Suprapubic skin (tissue), 4 donors: ENCODE results near the gene MALL. TPM values are rescaled to one million over a fixed set of nuclear protein-coding genes. Genes with fewer than 3 reads are reported as not detected.

Experiments used
- DNase-seq, 2 donors: peaks; one replicate each; pipeline ENCODE4 v3.0.0-alpha.2; 2019; ENCODE audit warnings: low spot score in 2 of 2
- H3K27ac ChIP-seq: fragments of 200-600 bp; sonication (generic); one replicate; pipeline ENCODE4 v1.5.1; 2019
- H3K27me3 ChIP-seq: fragments of 200-600 bp; sonication (generic); one replicate; pipeline ENCODE4 v1.5.1; 2019
- H3K36me3 ChIP-seq: fragments of 200-600 bp; sonication (generic); one replicate; pipeline ENCODE4 v1.5.1; 2019
- H3K4me1 ChIP-seq: fragments of 200-600 bp; sonication (generic); one replicate; pipeline ENCODE4 v1.5.1; 2019
- H3K4me3 ChIP-seq: fragments of 200-600 bp; sonication (generic); one replicate; pipeline ENCODE4 v1.5.1; 2019; ENCODE audit warnings: mild to moderate bottlenecking
- H3K9me3 ChIP-seq: fragments of 200-600 bp; sonication (generic); one replicate; pipeline ENCODE4 v1.5.1; 2019
- CTCF ChIP-seq, 2 donors: fragments of 200-600 bp in 1 of 2; fragments of 450-650 bp in 1 of 2; sonication (generic) in 1 of 2; IDR thresholded peaks; one replicate each; pipeline ENCODE4 v1.5.1; 2016 to 2019; ENCODE audit warnings: antibody characterized with exemption in 2 of 2, mild to moderate bottlenecking in 1 of 2, moderate library complexity in 1 of 2
- EP300 ChIP-seq: sonication (generic); formaldehyde crosslinking; IDR thresholded peaks from one replicate; pipeline ENCODE4 v1.6.1; 2017; ENCODE audit warnings: antibody characterized with exemption
- POLR2A ChIP-seq, 2 donors: fragments of 450-650 bp; IDR thresholded peaks; one replicate each; pipeline ENCODE4 v1.6.1; 2017; ENCODE audit warnings: antibody characterized with exemption in 2 of 2, mild to moderate bottlenecking in 2 of 2, moderate library complexity in 2 of 2
- POLR2AphosphoS5 ChIP-seq, 3 donors: sonication (generic); formaldehyde crosslinking; IDR thresholded peaks; one replicate each; pipeline ENCODE4 v1.6.1; 2017; ENCODE audit warnings: antibody characterized with exemption in 3 of 3
- WGBS: methylation state at CpG from one replicate; pipeline ENCODE4 v1.1.5; 2018; 5-methylcytosine and 5-hydroxymethylcytosine counted together
- total RNA-seq, 4 donors: library from RNA; depleted of rRNA; stranded (reverse); fragments of >200 nt; gene quantifications; one replicate each; pipeline ENCODE4 v1.1.0, GENCODE V29; 2016

The MALL gene
- total RNA-seq, 4 donors from 2014 or later = 20.8 to 49.2 (median 41.6) TPM

GRCh38 chr2:110134025-110134424 lies 18.4 kb upstream of the MALL start:
- no peak for TF ChIP-seq EP300
- TF ChIP-seq POLR2A (IDR thresholded peaks at IDR 0.05) = no peak
- no peak for TF ChIP-seq CTCF (IDR thresholded peaks at IDR 0.05)
- no peak for TF ChIP-seq POLR2AphosphoS5 (IDR thresholded peaks at IDR 0.05)
- no peak for DNase-seq
- Histone ChIP-seq H3K36me3 (no peaks in the 10 kb centered on the region), H3K4me1 (peaks cover 6% of the 10 kb centered on the region), H3K27me3 (no peaks in the 10 kb centered on the region), H3K4me3 (no peak overlapping the region), H3K9me3 (no peaks in the 10 kb centered on the region), H3K27ac (no peak overlapping the region)

GRCh38 chr2:110131166-110131565 lies 15.5 kb upstream of the MALL start:
- no peak overlapping the region for H3K4me3 ChIP-seq
- H3K27me3 ChIP-seq = no peaks in the 10 kb centered on the region
- TF ChIP-seq EP300 (no peak), POLR2A (IDR thresholded peaks at IDR 0.05) (no peak), POLR2AphosphoS5 (IDR thresholded peaks at IDR 0.05) (no peak), CTCF (IDR thresholded peaks at IDR 0.05) (no peak)
- DNase-seq = no peak
- WGBS = 72% methylated on average over 2 of the region's 2 CpGs
- H3K36me3 ChIP-seq = no peaks in the 10 kb centered on the region
- peaks cover under 1% of the 10 kb centered on the region for H3K4me1 ChIP-seq
- H3K27ac ChIP-seq = no peak overlapping the region
- no peaks in the 10 kb centered on the region for H3K9me3 ChIP-seq

- 59% methylated on average over 2 of the region's 2 CpGs for WGBS
- Histone ChIP-seq H3K4me3 (no peak overlapping the region), H3K27me3 (no peaks in the 10 kb centered on the region), H3K9me3 (no peaks in the 10 kb centered on the region), H3K4me1 (peaks cover 5% of the 10 kb centered on the region), H3K27ac (no peak overlapping the region), H3K36me3 (no peaks in the 10 kb centered on the region)
- no peak for TF ChIP-seq POLR2AphosphoS5 (IDR thresholded peaks at IDR 0.05)
- no peak for TF ChIP-seq EP300
- TF ChIP-seq POLR2A (IDR thresholded peaks at IDR 0.05) = no peak
- TF ChIP-seq CTCF (IDR thresholded peaks at IDR 0.05) = no peak
- DNase-seq = no peak
Measured at GRCh38 chr2:110130757-110131156, 15.1 kb upstream of the MALL start.

GRCh38 chr2:110126906-110127305 lies 11.3 kb upstream of the MALL start:
- peaks cover 7% of the 10 kb centered on the region for H3K4me1 ChIP-seq
- no peaks in the 10 kb centered on the region for H3K27me3 ChIP-seq
- TF ChIP-seq POLR2A (IDR thresholded peaks at IDR 0.05) (no peak), CTCF (IDR thresholded peaks at IDR 0.05) (no peak), EP300 (no peak), POLR2AphosphoS5 (IDR thresholded peaks at IDR 0.05) (no peak)
- 77% methylated on average over 2 of the region's 2 CpGs for WGBS
- DNase-seq = no peak
- H3K9me3 ChIP-seq = no peaks in the 10 kb centered on the region
- H3K36me3 ChIP-seq = no peaks in the 10 kb centered on the region
- H3K4me3 ChIP-seq = no peak overlapping the region
- no peak overlapping the region for H3K27ac ChIP-seq

- Histone ChIP-seq H3K4me3 (no peak overlapping the region), H3K36me3 (no peaks in the 10 kb centered on the region), H3K9me3 (no peaks in the 10 kb centered on the region), H3K4me1 (peaks cover 7% of the 10 kb centered on the region), H3K27ac (no peak overlapping the region), H3K27me3 (no peaks in the 10 kb centered on the region)
- WGBS = 70% methylated on average over 4 of the region's 4 CpGs
- TF ChIP-seq POLR2A (IDR thresholded peaks at IDR 0.05) (no peak), POLR2AphosphoS5 (IDR thresholded peaks at IDR 0.05) (no peak), CTCF (IDR thresholded peaks at IDR 0.05) (no peak), EP300 (no peak)
- no peak for DNase-seq
Measured at GRCh38 chr2:110126086-110126773, 10.6 kb upstream of the MALL start.
